Measurements from ENCODE around the gene FER. TPM values are rescaled to one million over a fixed set of nuclear protein-coding genes. Genes with fewer than 3 reads are reported as not detected.

Gene FER
- total RNA-seq, 4 donors from 2014 or later = 16.1 to 25.7 (median 19.1) TPM

DNA sequence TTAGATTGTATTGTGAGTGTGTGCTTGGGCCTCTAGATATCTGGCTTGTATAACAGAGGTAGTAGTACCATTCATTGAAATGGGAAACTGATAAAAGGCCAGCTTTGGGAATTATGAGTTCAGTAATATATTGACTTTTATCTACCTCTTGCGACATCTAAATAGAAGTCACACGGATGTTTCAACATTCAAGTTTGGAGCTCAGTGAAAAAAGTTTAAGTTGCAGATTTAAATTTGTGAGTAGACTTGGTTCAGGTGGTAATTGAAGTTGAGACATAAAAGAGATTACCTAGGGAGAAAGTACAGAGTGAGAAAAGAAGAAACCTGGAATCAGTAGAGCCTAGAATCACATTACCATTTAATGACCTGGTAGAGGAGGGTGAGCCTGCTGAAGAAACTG is 189.5 kb downstream of the FER start:
- 90 to 91% methylated on average over 2 of the region's 2 CpGs for WGBS, 2 donors
- DNase-seq (ENCODE audit: low spot score in 2 of 2) = no peak
- intact Hi-C loops (cut with DNase I; ENCODE audit: low total_unique reads) = no loop called here
- no peak overlapping the region for H3K4me3 ChIP-seq (ENCODE audit: low read depth, poor library complexity, severe bottlenecking)
- no peak for TF ChIP-seq POLR2A (IDR thresholded peaks at IDR 0.05)
- no peak for TF ChIP-seq CTCF (IDR thresholded peaks at IDR 0.05)

GRCh38 chr5:108940506-108940905 is 192.8 kb downstream of the FER start:
- intact Hi-C loops (cut with DNase I; ENCODE audit: low total_unique reads) = no loop called here
- 80 to 88% methylated on average over 4 of the region's 4 CpGs for WGBS, 2 donors
- DNase-seq (ENCODE audit: low spot score in 2 of 2) = no peak
- H3K4me3 ChIP-seq (ENCODE audit: low read depth, poor library complexity, severe bottlenecking) = no peak overlapping the region
- TF ChIP-seq POLR2A (IDR thresholded peaks at IDR 0.05) (no peak), CTCF (IDR thresholded peaks at IDR 0.05) (no peak)

DNA sequence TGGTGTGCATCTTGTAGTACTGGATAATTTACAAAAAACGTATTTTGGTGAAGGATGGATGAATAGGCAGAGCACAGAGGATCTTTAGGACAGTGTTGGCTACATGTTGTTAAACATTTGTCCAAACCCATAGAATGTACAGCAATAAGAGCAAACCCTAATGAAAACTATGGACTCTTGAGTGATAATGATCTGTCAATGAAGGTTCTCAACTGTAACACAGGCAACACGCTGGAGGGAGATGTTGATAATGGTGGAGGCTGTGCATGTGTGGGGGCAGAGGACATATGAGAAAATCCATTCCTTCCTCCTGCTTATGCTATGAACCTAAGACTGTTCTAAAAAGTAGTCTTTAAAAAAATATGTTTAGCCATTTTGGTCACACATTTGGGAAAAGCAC is 194.0 kb downstream of the FER start:
- 88% methylated on average over 2 of the region's 2 CpGs for WGBS, 2 donors

DNA sequence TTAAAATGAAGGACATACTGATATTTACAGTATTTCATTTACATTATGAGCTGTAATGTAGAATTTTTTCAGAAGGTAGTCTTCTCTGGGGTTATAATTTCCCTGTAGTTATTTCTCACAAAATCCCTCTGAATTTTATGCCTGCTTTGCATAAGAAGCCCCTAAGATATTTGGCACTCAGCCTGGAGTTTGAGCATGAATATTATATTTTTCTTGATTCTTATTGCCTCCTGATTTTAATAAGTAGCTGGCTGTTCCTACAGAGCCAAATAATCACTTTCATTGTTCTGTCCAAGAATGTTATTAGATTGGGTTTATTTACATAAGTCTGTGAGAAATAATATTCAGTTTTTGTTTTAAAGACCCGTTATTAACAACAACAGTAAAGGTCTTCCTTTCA is 195.0 kb downstream of the FER start:
- TF ChIP-seq CTCF (IDR thresholded peaks at IDR 0.05) (no peak), POLR2A (IDR thresholded peaks at IDR 0.05) (no peak)
- intact Hi-C loops (cut with DNase I; ENCODE audit: low total_unique reads) = no loop called here
- DNase-seq (ENCODE audit: low spot score in 2 of 2) = no peak
- H3K4me3 ChIP-seq (ENCODE audit: low read depth, poor library complexity, severe bottlenecking) = no peak overlapping the region
- WGBS, 2 donors = 63 to 68% methylated on average over 1 of the region's 1 CpG

More for the DNA sequence above, 194.0 kb downstream of the FER start:
- intact Hi-C loops (cut with DNase I; ENCODE audit: low total_unique reads) = no loop called here
- DNase-seq (ENCODE audit: low spot score in 2 of 2) = no peak
- TF ChIP-seq CTCF (IDR thresholded peaks at IDR 0.05) = no peak
- H3K4me3 ChIP-seq (ENCODE audit: low read depth, poor library complexity, severe bottlenecking) = no peak overlapping the region

- intact Hi-C loops (cut with DNase I; ENCODE audit: low total_unique reads) = no loop called here
- TF ChIP-seq CTCF (IDR thresholded peaks at IDR 0.05) = no peak
- TF ChIP-seq POLR2A (IDR thresholded peaks at IDR 0.05) = no peak
- 57 to 63% methylated on average over 3 of the region's 3 CpGs for WGBS, 2 donors
- DNase-seq (ENCODE audit: low spot score in 2 of 2) = no peak
- no peak overlapping the region for H3K4me3 ChIP-seq (ENCODE audit: low read depth, poor library complexity, severe bottlenecking)
Observed at GRCh38 chr5:108945094-108945493, 197.4 kb downstream of the FER start.

DNA sequence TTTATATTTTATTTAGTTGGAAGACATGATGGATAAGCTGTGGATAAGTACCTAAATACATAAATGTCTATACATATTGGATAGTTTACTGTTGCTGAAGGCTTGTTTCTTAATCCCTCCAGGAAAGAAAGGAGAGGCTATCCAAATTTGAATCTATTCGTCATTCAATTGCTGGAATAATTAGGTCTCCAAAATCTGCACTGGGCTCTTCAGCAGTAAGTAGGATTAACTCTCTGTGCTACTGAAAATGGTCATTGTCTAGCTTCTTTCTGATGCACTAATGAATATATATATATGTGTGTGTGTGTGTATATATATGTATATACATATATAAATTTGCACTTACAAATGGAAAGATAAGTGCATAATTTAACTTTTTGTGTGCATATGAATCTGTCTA is 198.3 kb downstream of the FER start:
- intact Hi-C loops (cut with DNase I; ENCODE audit: low total_unique reads) = no loop called here
- H3K4me3 ChIP-seq (ENCODE audit: low read depth, poor library complexity, severe bottlenecking) = no peak overlapping the region
- 87 to 93% methylated on average over 1 of the region's 1 CpG for WGBS, 2 donors
- DNase-seq (ENCODE audit: low spot score in 2 of 2) = no peak
- TF ChIP-seq CTCF (IDR thresholded peaks at IDR 0.05) (no peak), POLR2A (IDR thresholded peaks at IDR 0.05) (no peak)
